Lower lobe of right lung (tissue), 2 donors: ENCODE results near the gene HIRIP3. TPM values are rescaled to one million over a fixed set of nuclear protein-coding genes. Genes with fewer than 3 reads are reported as not detected.

Source experiments
- ATAC-seq, 2 donors: fragments of 200-7000 bp; cut with Tn5 transposase; one replicate each; pipeline ENCODE4 v1.9.1; 2020 to 2022; ENCODE audit warnings: mild to moderate bottlenecking in 2 of 2, moderate library complexity in 2 of 2
- DNase-seq: peaks from one replicate; pipeline ENCODE4 v3.0.0-alpha.2; 2020
- H3K27ac ChIP-seq: fragments of 200-600 bp; one replicate; pipeline ENCODE4 v1.8.0; 2022
- H3K27me3 ChIP-seq: fragments of 200-600 bp; one replicate; pipeline ENCODE4 v1.8.0; 2022; ENCODE audit warnings: low read depth
- H3K36me3 ChIP-seq: fragments of 200-600 bp; one replicate; pipeline ENCODE4 v1.8.0; 2022; ENCODE audit warnings: mild to moderate bottlenecking
- H3K4me1 ChIP-seq: fragments of 200-600 bp; one replicate; pipeline ENCODE4 v1.8.0; 2022
- H3K4me3 ChIP-seq: fragments of 200-600 bp; one replicate; pipeline ENCODE4 v1.8.0; 2022; ENCODE audit warnings: mild to moderate bottlenecking
- H3K9me3 ChIP-seq: fragments of 200-600 bp; one replicate; pipeline ENCODE4 v1.8.0; 2022
- CTCF ChIP-seq: fragments of 200-600 bp; IDR thresholded peaks from one replicate; pipeline ENCODE4 v1.8.0; 2022; ENCODE audit warnings: antibody characterized with exemption, mild to moderate bottlenecking
- intact Hi-C: fragments of 100-400 bp; cut with DNase I; formaldehyde crosslinking; loops from one replicate; pipeline ENCODE4 v1.11.0; 2022
- total RNA-seq: library from RNA; stranded (reverse); fragmentation: NEBNext Ultra II Directional; extraction: Animal tissue kit (Norgen Biotek cat#: 25700); gene quantifications from one replicate; pipeline ENCODE4 v1.2.1, GENCODE V29; 2021
- donor health status: DM: no; HTN: yes; CAD: no; lungs with severe emphysema.

HIRIP3 gene
- total RNA-seq, 1 donor from 2014 or later: 22.1 TPM

DNA sequence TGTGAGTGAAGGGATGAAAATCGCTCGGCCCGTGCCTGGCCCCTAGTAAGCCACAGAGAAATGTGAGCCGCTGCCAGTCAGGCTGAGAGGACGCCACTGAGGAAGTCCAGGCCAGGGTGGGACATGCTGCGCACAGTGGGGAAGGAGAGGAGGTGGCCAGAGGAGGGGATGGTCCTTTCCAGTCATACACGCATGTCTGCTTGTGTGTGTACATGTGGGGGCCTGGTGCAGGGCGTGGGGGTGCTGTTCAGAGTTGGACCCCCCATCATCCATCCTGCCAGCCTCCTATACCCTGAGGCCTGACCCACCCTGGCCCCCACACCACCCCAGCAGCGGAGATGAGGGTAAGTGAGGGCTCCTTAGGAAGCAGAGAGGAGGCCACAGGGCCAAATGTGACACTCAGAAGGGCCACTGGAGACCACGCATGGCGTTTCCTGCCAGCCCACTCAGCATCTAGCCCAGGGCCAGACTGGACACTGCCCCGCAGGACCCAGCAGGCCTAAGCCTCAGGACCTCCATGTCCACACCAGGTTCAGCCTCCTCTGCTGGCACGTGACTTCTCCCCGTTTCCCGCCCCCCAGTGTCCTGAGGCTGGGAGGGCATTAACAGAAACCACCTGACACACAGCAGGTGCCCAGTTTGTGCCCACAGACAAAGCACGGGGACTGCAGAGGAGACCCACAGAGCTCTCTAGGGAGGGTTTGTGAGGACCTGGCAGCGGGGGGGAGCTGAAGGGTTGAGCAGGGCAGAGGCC lies 8.4 kb upstream of the HIRIP3 start:
- no peak for TF ChIP-seq CTCF
- Histone ChIP-seq H3K27ac (no peak overlapping the region), H3K27me3 (peaks cover 3% of the 10 kb centered on the region), H3K36me3 (peaks cover 23% of the 10 kb centered on the region), H3K4me3 (no peak overlapping the region), H3K4me1 (peaks cover 4% of the 10 kb centered on the region), H3K9me3 (no peaks in the 10 kb centered on the region)
- ATAC-seq (no peak), DNase-seq (no peak)
- intact Hi-C loops: no loop called here

DNA sequence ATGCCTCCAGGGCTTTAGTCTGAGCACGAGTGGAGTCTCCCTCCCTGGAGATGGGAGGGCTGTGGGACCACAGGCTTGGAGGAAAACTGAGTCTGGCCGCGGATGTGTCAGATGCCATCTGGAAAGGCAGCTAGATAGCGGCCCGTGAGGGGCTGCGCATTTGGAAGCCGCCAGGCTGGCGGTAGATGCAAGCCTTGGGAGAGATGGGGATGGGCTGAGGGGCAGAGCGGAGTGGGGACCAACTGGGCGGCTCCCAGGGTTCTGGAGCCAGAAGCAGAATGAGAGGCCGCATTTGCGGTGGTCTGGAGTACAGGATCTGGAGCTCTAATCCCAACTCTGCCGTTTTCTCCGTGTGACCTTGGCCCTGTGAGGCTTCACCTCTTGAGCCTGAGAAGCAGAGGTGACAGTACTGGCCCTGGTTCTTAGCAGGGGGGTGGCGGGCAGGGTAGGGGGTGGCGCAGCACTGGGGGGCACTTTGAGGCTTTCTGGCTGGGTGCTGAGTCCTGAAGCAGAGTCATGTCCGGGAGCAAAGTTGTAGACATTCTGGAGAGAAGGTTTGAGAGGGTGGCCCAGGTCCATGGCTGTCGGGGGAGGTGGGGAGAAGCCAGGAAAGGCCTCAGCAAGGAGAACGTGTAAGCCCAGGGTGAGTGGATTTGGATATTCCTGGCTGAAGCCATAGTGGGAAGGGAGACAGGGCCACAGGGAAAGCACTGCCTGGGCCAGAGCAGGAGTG lies 7.4 kb upstream of the HIRIP3 start:
- ATAC-seq: no peak
- Histone ChIP-seq H3K27me3 (no peaks in the 10 kb centered on the region), H3K36me3 (peaks cover 23% of the 10 kb centered on the region), H3K27ac (no peak overlapping the region), H3K4me1 (peaks cover 4% of the 10 kb centered on the region), H3K9me3 (no peaks in the 10 kb centered on the region), H3K4me3 (no peak overlapping the region)
- DNase-seq: no peak
- intact Hi-C loops: no loop called here
- TF ChIP-seq CTCF: no peak

- H3K36me3 ChIP-seq: peaks cover 23% of the 10 kb centered on the region
- intact Hi-C loops: no loop called here
- no peak overlapping the region for H3K27ac ChIP-seq
- ATAC-seq (no peak), DNase-seq (peak; percentile 33)
- peaks cover 12% of the 10 kb centered on the region for H3K4me1 ChIP-seq
- no peaks in the 10 kb centered on the region for H3K27me3 ChIP-seq
- no peak overlapping the region for H3K4me3 ChIP-seq
- no peaks in the 10 kb centered on the region for H3K9me3 ChIP-seq
- TF ChIP-seq CTCF: no peak
These were observed 5.6 kb upstream of the HIRIP3 start for GRCh38 chr16:30000735-30001631.

- Histone ChIP-seq H3K9me3 (no peaks in the 10 kb centered on the region), H3K4me1 (peaks cover 12% of the 10 kb centered on the region), H3K27ac (no peak overlapping the region), H3K27me3 (no peaks in the 10 kb centered on the region), H3K36me3 (peaks cover 23% of the 10 kb centered on the region), H3K4me3 (no peak overlapping the region)
- intact Hi-C loops: no loop called here
- no peak for TF ChIP-seq CTCF
- no peak for DNase-seq
- no peak for ATAC-seq
These were observed 4.2 kb upstream of the HIRIP3 start for GRCh38 chr16:29999605-30000004.

- H3K36me3 ChIP-seq: peaks cover 37% of the 10 kb centered on the region
- no peaks in the 10 kb centered on the region for H3K27me3 ChIP-seq
- H3K9me3 ChIP-seq: no peaks in the 10 kb centered on the region
- peak overlapping the region; percentile 83 for H3K4me3 ChIP-seq
- H3K27ac ChIP-seq: peak overlapping the region; percentile 96
- ATAC-seq (no peak), DNase-seq (peak; percentile 25)
- TF ChIP-seq CTCF: no peak
- intact Hi-C loops: no loop called here
- H3K4me1 ChIP-seq: peaks cover 34% of the 10 kb centered on the region
These were observed 1.4 kb upstream of the HIRIP3 start for GRCh38 chr16:29996766-29997250.
